GM03348 (cell line): ENCODE results near the gene ZBTB16.

Experiments
- DNase-seq: peaks from one replicate; pipeline ENCODE4 v3.0.0; 2012; ENCODE audit warnings: low spot score

The ZBTB16 gene

DNA sequence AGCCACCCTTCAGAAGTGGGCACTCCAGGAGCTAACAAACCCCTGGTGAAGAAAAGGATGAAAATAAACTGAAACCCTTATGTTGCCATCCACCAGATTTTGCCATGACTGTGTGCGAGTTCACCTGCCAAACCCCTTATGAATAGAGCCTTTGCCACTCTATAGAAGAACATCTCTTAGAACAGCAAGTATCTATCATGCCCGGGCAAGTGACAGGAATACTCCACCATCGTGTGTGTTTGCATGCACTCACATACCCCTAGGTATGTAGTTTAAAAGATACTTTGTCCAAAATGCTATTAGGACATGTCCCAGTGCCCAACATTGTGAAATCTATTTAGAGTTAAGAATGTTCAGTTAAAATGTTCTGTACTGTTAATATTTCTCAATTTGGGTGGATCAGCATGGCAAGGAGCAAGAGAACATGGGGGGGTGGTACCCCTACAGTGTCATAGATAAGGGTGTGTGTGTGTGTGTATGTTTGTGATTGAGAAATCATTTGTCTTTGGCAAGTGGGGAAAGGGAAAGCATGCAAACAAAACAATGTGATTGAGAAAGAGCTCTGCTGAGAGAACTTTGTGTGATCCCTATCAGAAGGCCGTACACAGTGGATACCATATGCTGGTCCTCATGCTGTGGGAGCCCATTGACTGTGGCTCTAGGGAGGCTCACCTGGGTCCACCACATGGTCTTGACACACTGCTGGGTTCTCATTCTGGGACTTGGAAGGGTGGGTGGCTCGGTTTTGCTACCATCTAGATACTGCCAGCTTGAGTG, 94.9 kb downstream of the ZBTB16 start:
- DNase-seq, result peak; percentile 33

- DNase-seq, result no peak
Observed at GRCh38 chr11:114155116-114155515, 95.6 kb downstream of the ZBTB16 start.

- DNase-seq, result no peak
Observed at GRCh38 chr11:114156131-114156581, 96.6 kb downstream of the ZBTB16 start.

DNA sequence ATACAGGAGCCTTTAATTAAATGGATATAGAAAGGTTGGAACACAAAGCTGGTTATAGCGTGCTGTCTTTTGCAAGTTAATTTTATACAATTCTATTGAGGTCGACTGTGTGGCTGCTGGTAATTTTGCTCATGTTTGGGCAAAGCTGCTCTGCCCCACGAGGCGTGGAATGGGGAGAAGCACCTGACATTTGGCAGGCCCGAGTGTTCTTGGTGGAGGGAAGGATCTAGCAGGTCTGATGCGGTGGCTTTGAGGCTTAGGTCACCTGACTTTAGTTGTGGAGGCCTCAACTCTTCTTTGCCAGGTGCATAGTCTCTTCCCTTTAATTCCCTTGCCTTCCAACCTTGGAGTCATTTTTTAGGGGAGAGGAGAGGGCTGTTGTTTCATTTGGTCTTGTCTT, 97.3 kb downstream of the ZBTB16 start:
- no peak for DNase-seq

DNA sequence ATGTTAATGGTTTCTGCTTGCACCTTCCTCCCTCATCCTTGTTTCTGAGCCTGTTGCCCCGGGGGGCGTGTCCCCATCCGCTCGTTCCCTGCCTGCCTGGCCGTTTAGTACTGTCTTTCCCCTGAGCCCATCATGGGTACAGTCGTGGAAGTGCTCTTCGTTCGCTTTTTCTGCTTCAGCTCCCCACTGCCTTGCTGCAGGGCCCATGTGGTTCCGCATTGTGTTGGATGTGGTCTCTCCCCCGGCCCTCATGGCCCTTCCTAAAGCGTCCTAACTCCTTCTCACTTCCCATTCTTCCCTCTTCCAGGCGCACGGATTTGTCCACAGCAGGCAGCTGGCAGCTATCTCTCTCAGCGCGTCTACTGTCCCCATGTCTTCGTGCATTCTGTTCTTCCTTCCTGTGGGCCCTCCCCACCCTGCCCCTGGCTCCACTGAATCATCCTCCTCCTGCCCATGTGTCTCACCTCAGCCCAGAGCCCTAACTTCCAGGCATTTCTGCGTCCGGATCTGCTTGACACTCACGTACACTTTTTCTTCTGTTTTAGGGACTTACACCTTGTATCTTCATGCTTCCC, 98.1 kb downstream of the ZBTB16 start:
- no peak for DNase-seq

- DNase-seq, result no peak
Observed at GRCh38 chr11:114158421-114158820, 98.9 kb downstream of the ZBTB16 start.

DNA sequence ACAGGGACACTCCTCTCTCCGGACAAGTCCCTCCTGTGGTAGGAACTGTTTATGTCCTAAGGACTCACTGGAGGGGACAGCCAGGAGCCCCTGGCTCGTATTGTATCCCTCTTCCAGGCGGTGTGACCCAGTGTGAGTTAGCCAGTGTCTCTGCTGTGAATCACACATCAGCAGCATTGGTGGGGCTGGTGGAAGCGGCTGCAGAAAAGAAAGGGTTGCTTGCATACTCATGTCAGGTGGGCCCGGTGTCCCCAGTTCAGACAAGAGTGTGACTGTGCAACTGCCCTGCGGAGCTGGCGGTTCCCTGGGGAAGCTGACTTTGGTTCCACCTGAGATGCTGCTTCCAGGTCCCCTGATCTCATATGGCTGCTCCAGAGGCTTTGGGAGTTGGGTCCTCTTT, 99.4 kb downstream of the ZBTB16 start:
- DNase-seq, result no peak

GRCh38 chr11:114159320-114159719, 99.8 kb downstream of the ZBTB16 start:
- no peak for DNase-seq

DNA sequence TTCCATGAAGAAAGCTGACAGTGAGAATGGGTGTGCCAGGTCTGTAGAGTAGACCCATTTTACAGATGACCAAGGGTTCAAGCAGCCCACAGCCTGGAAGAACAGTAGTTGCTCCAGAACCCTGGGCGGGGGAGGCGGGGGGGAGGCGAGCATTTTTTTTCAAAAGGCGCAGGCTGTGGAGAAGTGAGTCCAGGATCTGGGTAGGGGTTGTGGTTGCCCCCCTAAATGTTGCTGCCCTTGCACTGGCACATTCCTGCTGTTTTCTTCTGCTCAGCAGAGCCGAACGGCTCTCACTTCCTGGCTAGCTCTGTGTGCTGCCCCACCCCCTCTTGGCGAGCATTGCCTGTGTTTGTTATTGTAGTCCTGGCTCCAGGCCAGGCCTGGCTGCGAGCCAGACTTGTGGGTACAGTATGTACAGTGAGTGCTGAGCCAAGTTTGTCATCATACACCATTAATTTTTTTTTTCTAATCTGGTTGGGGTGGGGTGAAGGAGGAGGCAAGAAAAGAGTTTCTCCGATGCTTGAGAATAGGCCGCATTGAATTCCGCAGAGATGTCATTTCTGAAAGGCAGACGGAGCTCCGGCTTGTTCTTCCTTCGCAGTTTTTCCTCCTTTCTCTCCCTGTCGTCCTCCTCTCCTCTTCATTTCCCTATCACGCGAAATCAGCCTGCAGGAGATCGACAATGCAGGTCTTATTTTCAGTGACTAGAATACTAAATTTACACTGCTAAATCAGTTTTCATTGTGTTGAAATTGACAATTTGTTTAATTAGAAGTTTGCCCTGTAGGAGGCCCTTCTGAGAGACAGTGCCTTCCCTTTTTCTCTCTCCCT, 100.5 kb downstream of the ZBTB16 start:
- DNase-seq, result peak; percentile 84

GRCh38 chr11:114160894-114161293, 101.4 kb downstream of the ZBTB16 start:
- no peak for DNase-seq

DNA sequence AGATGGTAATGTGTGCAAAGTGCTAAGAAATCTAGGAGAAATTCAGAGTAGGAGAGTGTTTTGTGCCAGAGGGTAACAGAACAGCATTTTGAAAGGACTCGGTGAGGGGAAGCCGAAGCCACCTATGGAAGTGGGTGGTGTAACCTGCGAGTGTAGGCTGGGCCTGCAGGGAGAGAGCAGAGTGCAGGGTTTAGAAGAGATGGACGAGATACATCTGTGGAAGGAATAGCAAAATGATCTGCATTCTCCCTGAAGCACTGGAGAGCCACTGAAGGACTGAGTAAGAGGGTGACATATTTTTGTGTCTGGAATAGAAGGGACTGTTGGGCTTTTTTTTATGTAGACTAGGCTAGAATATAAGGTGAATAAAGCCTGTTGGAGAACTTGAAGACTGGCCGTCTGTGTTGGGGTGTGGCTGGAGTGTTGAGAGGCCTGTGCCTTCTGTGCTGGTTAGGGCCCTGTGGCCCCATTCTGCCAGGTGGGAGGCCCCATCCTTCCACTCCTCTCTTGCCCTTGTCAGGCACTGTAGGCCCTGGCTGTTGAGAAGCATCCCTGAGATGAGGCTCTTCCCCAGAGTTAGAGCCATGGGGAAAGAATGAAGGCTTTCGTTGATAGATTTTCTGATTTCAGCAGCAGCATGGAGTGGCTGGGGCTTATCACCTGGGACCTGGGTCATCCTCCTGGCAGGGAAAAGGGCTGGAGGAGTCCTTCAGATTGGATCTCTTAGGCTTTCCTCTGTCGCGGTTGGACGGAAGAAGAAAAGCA, 102.2 kb downstream of the ZBTB16 start:
- no peak for DNase-seq

- DNase-seq, result peak; percentile 92
Observed at GRCh38 chr11:114162719-114163123, 103.2 kb downstream of the ZBTB16 start.

DNA sequence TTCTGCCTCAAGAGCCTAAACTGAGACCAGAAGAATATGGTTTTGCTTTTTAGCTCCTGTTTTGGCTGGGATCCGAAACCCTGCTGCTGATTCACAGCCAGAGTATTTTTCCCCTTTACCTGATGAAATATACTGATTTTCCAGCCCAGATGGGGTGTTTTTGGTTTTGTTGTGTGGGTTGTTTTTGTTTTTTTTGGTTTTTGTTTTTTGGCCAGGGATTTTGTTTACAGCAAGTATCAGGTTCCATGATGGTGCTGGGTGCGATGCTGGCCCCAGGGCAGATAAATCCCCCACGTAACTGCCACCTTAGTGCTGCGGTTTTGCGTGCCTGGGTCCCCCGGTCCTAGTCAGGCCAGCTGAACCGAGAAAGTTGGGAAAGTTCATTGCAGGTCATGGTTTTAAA, 103.7 kb downstream of the ZBTB16 start:
- peak; percentile 37 for DNase-seq

- no peak for DNase-seq
Observed at GRCh38 chr11:114163830-114164401, 104.4 kb downstream of the ZBTB16 start.

DNA sequence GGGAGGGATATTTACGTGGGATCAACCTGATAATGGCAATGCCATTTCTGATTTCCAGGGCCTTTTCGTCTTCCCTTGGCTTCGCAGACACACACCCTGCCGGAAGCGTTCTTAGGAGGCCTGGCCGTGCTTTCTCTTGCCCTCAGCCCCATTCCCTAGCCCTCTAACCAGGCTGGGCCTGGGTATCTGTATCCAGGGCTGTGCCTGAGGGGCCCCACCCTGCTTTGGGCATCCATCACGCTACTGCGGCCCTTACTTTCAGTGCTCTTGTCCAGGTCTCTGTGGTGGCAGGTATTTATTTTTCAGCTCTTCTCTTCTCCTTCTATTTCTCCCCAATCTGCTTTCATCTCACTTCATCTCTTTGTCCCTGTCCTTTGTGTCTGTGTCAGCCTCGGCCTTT, 105.0 kb downstream of the ZBTB16 start:
- no peak for DNase-seq

DNA sequence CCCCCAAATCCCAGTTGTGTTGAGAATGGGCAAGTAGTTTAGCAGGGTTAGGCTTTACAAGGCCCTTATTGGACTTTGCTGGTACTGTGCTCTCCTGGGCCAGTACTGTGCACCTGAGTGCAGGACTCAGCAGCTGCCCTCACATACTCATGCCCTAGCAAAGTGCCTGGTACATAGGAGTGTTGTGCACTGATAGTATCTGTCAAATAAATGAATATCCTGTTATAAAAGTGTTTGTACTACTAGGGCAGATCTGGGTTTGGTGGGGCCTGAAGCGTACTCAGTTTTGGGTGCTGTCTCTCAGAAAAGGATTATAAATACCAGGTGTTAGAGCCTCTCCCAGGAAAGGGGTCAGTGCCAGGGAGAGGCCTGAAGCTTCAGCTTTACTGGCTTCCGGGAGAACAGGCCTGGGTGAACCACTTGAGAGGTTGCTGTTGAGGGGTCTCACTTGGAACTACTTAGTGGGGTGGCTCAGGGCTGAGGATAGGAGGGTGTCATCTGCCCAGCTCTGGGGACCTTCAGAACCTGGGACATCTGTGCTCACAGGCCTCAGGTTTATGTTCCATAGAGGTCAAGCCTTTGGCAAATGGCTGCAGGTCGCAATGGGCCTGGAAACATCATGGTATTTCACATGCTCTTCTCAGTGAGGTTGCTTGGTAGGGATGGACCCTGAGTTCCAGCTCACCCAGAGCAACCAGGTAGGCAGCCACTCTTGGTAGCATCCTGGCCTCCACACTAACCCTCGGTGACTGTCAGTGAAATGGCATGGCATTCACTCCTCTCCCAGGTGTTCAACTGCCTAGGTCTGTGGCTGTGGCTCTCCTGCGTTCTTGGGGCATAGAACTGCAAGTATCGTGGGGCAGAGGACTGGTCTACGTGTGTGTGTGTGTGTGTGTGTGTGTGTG, 106.1 kb downstream of the ZBTB16 start:
- DNase-seq, result no peak

DNA sequence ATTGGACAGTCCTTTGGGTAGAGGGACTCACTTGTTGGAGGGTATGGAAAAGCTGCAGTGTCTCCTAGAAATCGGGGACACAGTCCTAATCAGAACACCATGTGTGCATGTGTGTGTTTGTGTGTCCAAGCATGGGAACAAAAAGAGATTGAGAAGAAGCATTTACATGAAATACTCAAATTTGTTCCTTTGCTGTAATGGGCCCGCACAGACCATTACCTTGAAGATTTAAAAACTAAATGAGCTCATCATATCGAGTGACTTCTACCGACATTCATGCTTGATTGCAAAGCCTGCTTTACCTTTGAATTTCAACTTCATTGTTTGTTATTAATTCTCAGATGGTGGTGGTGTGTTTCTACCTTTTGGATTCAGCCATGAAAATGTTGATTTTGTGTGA, 106.9 kb downstream of the ZBTB16 start:
- DNase-seq, result no peak

GRCh38 chr11:114166897-114167323, 107.4 kb downstream of the ZBTB16 start:
- DNase-seq, result peak; percentile 83

- DNase-seq, result no peak
Observed at GRCh38 chr11:114167355-114167754, 107.8 kb downstream of the ZBTB16 start.

DNA sequence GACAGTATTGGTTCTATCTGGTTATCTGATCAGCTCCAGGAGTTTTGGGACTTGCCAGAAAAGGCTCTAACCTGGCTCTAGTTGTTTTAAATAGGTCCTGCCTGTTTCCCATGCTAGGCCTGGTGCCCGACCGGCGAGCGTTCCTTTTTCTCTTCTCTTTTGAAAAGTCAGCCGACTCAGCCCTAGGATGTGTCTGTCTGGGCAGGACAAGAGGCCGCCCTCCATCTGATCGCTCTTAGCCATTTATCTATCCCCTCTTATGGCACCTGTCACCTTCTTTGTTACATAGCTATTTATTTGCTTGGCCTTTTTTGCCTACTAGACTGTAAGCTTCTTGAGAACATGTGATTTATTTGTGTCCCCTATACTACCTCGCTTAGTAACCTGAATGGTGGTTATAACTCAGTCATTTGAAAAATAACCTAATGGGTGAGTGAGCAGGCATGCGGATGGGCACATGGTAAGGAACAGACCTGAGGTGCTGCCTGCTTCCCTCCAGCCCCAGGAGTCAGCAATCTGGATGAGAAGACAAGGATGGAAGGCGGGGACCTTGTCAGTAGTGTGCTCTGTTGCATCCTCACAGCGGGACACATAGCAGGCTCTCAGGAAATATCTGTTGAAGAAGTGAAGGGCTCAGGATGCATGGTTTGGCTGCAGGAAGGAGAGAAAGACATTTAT, 108.4 kb downstream of the ZBTB16 start:
- DNase-seq, result no peak
